ENCODE measurements around the gene SOCS6.
"Not testable (repeated sequence)": the region's sequence is repeated elsewhere in the genome, so short reads cannot be mapped to it uniquely, and the experiment has no call there.

The SOCS6 gene

GRCh38 chr18:70355620-70356385, 67.0 kb downstream of the SOCS6 start:
- no peak overlapping the region for H3K4me3 ChIP-seq (ENCODE audit: low read depth, low read length)

- H3K4me3 ChIP-seq (ENCODE audit: low read depth, low read length) = not testable (repeated sequence)
Measured at GRCh38 chr18:70358105-70358406, 69.2 kb downstream of the SOCS6 start.

GRCh38 chr18:70359071-70359470, 70.2 kb downstream of the SOCS6 start:
- no peak overlapping the region for H3K4me3 ChIP-seq (ENCODE audit: low read depth, low read length)

GRCh38 chr18:70362258-70362657, 73.4 kb downstream of the SOCS6 start:
- H3K4me3 ChIP-seq (ENCODE audit: low read depth, low read length) = no peak overlapping the region

GRCh38 chr18:70363861-70364260, 75.0 kb downstream of the SOCS6 start:
- H3K4me3 ChIP-seq (ENCODE audit: low read depth, low read length) = no peak overlapping the region

GRCh38 chr18:70365361-70365760, 76.5 kb downstream of the SOCS6 start:
- H3K4me3 ChIP-seq (ENCODE audit: low read depth, low read length) = no peak overlapping the region

GRCh38 chr18:70366174-70366573, 77.3 kb downstream of the SOCS6 start:
- H3K4me3 ChIP-seq (ENCODE audit: low read depth, low read length) = no peak overlapping the region

- no peak overlapping the region for H3K4me3 ChIP-seq (ENCODE audit: low read depth, low read length)
Measured at GRCh38 chr18:70366670-70367069, 77.8 kb downstream of the SOCS6 start.

GRCh38 chr18:70367344-70367743, 78.5 kb downstream of the SOCS6 start:
- not testable (repeated sequence) for H3K4me3 ChIP-seq (ENCODE audit: low read depth, low read length)

GRCh38 chr18:70368903-70369302, 80.1 kb downstream of the SOCS6 start:
- no peak overlapping the region for H3K4me3 ChIP-seq (ENCODE audit: low read depth, low read length)

- H3K4me3 ChIP-seq (ENCODE audit: low read depth, low read length) = no peak overlapping the region
Measured at GRCh38 chr18:70370762-70371733, 82.2 kb downstream of the SOCS6 start.

GRCh38 chr18:70371908-70372307, 83.1 kb downstream of the SOCS6 start:
- no peak overlapping the region for H3K4me3 ChIP-seq (ENCODE audit: low read depth, low read length)

- no peak overlapping the region for H3K4me3 ChIP-seq (ENCODE audit: low read depth, low read length)
Measured at GRCh38 chr18:70372450-70373041, 83.7 kb downstream of the SOCS6 start.

- no peak overlapping the region for H3K4me3 ChIP-seq (ENCODE audit: low read depth, low read length)
Measured at GRCh38 chr18:70373042-70373519, 84.2 kb downstream of the SOCS6 start.

- H3K4me3 ChIP-seq (ENCODE audit: low read depth, low read length) = no peak overlapping the region
Measured at GRCh38 chr18:70374154-70374553, 85.3 kb downstream of the SOCS6 start.

- H3K4me3 ChIP-seq (ENCODE audit: low read depth, low read length) = no peak overlapping the region
Measured at GRCh38 chr18:70376137-70376913, 87.5 kb downstream of the SOCS6 start.

- no peak overlapping the region for H3K4me3 ChIP-seq (ENCODE audit: low read depth, low read length)
Measured at GRCh38 chr18:70376914-70377258, 88.0 kb downstream of the SOCS6 start.

- no peak overlapping the region for H3K4me3 ChIP-seq (ENCODE audit: low read depth, low read length)
Measured at GRCh38 chr18:70377317-70377799, 88.5 kb downstream of the SOCS6 start.

- H3K4me3 ChIP-seq (ENCODE audit: low read depth, low read length) = no peak overlapping the region
Measured at GRCh38 chr18:70377857-70378701, 89.2 kb downstream of the SOCS6 start.
